ENCODE measurements around the gene SGMS1. TPM values are rescaled to one million over a fixed set of nuclear protein-coding genes. Genes with fewer than 3 reads are reported as not detected.
"Not testable (repeated sequence)": the region's sequence is repeated elsewhere in the genome, so short reads cannot be mapped to it uniquely, and the experiment has no call there.

SGMS1 gene
- total RNA-seq, 1 donor from 2014 or later: 24.1 TPM

DNA sequence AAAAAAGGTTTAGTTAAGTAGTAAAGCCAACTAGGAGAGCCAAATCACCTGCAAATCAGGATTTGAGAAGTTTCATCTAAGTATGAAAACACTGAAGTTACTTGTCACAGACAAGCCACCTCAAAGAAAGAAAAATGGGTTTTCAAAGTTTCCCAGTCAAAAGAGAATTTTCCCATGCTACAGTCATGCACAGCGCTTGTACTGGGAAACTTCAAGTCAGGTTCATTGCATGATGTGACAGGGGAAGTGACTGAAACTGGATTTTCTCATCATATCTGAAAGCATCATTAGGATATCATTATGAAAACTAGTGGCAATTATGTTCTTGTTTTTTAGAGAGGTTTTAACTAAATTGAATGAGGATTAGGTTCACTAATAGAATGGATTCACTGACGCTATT is 167.0 kb downstream of the SGMS1 start:
- no peak overlapping the region for H3K4me3 Mint-ChIP-seq (ENCODE audit: unreplicated experiment)
- H3K4me1 Mint-ChIP-seq (ENCODE audit: low read depth, unreplicated experiment): peaks cover 3% of the 10 kb centered on the region
- peaks cover 2% of the 10 kb centered on the region for H3K27me3 Mint-ChIP-seq (ENCODE audit: unreplicated experiment)
- TF ChIP-seq, protein P1, sequence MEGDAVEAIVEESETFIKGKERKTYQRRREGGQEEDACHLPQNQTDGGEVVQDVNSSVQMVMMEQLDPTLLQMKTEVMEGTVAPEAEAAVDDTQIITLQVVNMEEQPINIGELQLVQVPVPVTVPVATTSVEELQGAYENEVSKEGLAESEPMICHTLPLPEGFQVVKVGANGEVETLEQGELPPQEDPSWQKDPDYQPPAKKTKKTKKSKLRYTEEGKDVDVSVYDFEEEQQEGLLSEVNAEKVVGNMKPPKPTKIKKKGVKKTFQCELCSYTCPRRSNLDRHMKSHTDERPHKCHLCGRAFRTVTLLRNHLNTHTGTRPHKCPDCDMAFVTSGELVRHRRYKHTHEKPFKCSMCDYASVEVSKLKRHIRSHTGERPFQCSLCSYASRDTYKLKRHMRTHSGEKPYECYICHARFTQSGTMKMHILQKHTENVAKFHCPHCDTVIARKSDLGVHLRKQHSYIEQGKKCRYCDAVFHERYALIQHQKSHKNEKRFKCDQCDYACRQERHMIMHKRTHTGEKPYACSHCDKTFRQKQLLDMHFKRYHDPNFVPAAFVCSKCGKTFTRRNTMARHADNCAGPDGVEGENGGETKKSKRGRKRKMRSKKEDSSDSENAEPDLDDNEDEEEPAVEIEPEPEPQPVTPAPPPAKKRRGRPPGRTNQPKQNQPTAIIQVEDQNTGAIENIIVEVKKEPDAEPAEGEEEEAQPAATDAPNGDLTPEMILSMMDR (IDR thresholded peaks at IDR 0.05; ENCODE audit: partially characterized antibody, unreplicated experiment): no peak
- no peaks in the 10 kb centered on the region for H3K36me3 Mint-ChIP-seq (ENCODE audit: unreplicated experiment)
- DNase-seq: no peak
- no peaks in the 10 kb centered on the region for H3K9me3 Mint-ChIP-seq (ENCODE audit: unreplicated experiment)
- H3K27ac Mint-ChIP-seq (ENCODE audit: unreplicated experiment): no peak overlapping the region

DNA sequence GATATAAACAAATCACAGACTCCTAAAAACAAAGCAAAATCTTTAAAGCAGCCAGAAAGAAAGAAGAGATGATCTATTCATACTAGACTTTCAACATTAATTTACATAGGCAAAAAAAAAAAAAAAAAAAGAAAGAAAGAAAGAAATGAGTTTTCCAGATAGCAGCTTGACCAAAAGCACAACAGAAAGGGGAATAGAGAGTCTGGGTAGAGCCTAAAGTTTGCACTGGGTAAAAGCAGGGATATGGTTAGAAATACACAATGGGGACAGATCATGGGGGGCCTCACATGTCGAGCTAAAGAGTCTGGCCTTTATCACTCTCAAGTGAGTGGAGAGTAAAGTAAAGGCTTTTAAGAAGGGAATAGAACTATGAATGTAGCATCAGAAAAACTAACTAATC is 169.8 kb downstream of the SGMS1 start:
- H3K27me3 Mint-ChIP-seq (ENCODE audit: unreplicated experiment): peaks cover 2% of the 10 kb centered on the region
- H3K9me3 Mint-ChIP-seq (ENCODE audit: unreplicated experiment): no peaks in the 10 kb centered on the region
- H3K4me1 Mint-ChIP-seq (ENCODE audit: low read depth, unreplicated experiment): peaks cover 3% of the 10 kb centered on the region
- no peaks in the 10 kb centered on the region for H3K36me3 Mint-ChIP-seq (ENCODE audit: unreplicated experiment)
- no peak overlapping the region for H3K4me3 Mint-ChIP-seq (ENCODE audit: unreplicated experiment)
- no peak overlapping the region for H3K27ac Mint-ChIP-seq (ENCODE audit: unreplicated experiment)
- TF ChIP-seq, protein P1 (IDR thresholded peaks at IDR 0.05; ENCODE audit: partially characterized antibody, unreplicated experiment): no peak
- no peak for DNase-seq

DNA sequence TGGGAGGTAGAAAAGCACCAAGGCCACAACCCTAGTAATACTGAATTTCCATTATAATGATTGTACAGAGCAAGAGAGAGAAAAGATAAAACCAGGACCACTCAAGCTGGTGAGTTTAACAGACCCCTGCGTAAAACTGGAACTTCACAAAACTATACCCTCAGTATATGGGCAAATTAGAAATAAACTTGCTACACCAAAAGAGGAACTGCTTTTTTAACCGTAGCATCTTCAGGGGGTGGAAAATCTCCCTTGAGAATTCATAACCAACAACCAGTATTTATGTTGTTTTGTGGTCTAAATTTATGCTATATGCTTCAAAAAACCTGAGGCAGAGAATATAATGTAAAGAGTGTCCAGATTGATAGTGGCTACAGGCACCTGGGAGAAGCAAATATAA is 171.2 kb downstream of the SGMS1 start:
- TF ChIP-seq, protein P1 (IDR thresholded peaks at IDR 0.05; ENCODE audit: partially characterized antibody, unreplicated experiment): no peak
- H3K36me3 Mint-ChIP-seq (ENCODE audit: unreplicated experiment): no peaks in the 10 kb centered on the region
- peaks cover 3% of the 10 kb centered on the region for H3K4me1 Mint-ChIP-seq (ENCODE audit: low read depth, unreplicated experiment)
- H3K27me3 Mint-ChIP-seq (ENCODE audit: unreplicated experiment): peaks cover 2% of the 10 kb centered on the region
- no peaks in the 10 kb centered on the region for H3K9me3 Mint-ChIP-seq (ENCODE audit: unreplicated experiment)
- no peak overlapping the region for H3K27ac Mint-ChIP-seq (ENCODE audit: unreplicated experiment)
- H3K4me3 Mint-ChIP-seq (ENCODE audit: unreplicated experiment): no peak overlapping the region
- no peak for DNase-seq

DNA sequence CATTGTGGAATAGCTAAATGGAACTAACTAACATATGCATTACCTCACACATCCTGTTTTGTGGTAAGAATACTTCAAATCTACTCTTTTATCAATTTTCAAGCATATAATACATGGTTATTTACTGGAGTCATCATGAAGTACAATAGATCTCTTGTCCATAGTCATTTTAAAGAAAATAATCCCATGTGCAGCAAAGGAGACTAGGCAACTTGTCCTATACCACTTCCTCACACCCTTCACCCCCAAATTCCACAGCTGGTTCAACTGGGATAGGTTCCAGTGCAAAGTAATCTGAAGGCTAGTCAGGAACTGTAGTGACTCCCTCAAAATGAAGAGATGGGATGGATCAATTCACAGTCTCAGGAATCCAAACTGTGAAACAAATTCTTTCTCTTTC is 176.1 kb downstream of the SGMS1 start:
- H3K36me3 Mint-ChIP-seq (ENCODE audit: unreplicated experiment): peaks cover 7% of the 10 kb centered on the region
- DNase-seq: no peak
- H3K27ac Mint-ChIP-seq (ENCODE audit: unreplicated experiment): no peak overlapping the region
- peaks cover 1% of the 10 kb centered on the region for H3K9me3 Mint-ChIP-seq (ENCODE audit: unreplicated experiment)
- TF ChIP-seq, protein P1 (IDR thresholded peaks at IDR 0.05; ENCODE audit: partially characterized antibody, unreplicated experiment): no peak
- peaks cover 3% of the 10 kb centered on the region for H3K4me1 Mint-ChIP-seq (ENCODE audit: low read depth, unreplicated experiment)
- H3K27me3 Mint-ChIP-seq (ENCODE audit: unreplicated experiment): no peaks in the 10 kb centered on the region
- H3K4me3 Mint-ChIP-seq (ENCODE audit: unreplicated experiment): no peak overlapping the region

DNA sequence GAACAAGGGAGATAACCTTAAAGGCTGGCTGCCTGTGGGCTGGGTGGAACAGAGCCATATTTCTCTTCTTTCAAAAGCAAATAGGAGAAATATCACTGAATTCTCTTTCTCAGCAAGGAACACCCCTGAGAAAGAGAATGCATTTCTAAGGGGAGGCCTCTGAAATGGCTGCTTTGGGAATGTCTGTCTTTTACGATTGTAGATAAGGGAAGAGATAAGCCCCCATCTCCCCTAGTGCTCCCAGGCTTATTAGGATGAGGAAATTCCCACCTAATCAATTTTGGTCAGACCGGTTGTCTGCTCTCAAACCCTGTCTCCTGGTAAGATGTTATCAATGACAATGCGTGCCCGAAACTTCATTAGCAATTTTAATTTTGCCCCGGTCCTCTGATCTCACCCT is 178.0 kb downstream of the SGMS1 start:
- not testable (repeated sequence) for H3K4me1 Mint-ChIP-seq (ENCODE audit: low read depth, unreplicated experiment); H3K9me3 Mint-ChIP-seq (ENCODE audit: unreplicated experiment); H3K36me3 Mint-ChIP-seq (ENCODE audit: unreplicated experiment); DNase-seq; H3K27ac Mint-ChIP-seq (ENCODE audit: unreplicated experiment); H3K27me3 Mint-ChIP-seq (ENCODE audit: unreplicated experiment); H3K4me3 Mint-ChIP-seq (ENCODE audit: unreplicated experiment)

DNA sequence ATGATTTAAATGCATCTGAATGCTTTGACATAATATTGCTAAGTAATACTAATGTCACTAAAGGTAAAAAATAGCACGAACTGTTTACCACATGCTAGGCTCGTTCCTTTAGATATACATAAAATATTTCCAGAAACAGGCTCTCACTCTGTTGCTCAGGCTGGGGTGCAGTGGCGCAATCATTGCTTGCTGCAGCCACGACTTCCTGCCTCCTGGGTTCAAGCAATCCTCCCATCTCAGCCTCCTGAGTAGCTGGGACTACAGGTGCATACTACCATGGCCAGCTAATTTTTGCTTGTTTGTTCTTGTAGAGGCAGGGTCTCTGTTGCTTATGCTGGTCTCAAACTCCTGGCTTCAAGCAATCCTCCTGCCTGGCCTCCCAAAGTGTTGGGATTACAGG is 183.3 kb downstream of the SGMS1 start:
- Mint-ChIP-seq H3K4me1 (ENCODE audit: low read depth, unreplicated experiment) (no peaks in the 10 kb centered on the region), H3K9me3 (ENCODE audit: unreplicated experiment) (no peaks in the 10 kb centered on the region), H3K36me3 (ENCODE audit: unreplicated experiment) (no peaks in the 10 kb centered on the region), H3K27me3 (ENCODE audit: unreplicated experiment) (no peaks in the 10 kb centered on the region), H3K27ac (ENCODE audit: unreplicated experiment) (no peak overlapping the region), H3K4me3 (ENCODE audit: unreplicated experiment) (no peak overlapping the region)
- DNase-seq: no peak
- TF ChIP-seq, protein P1 (IDR thresholded peaks at IDR 0.05; ENCODE audit: partially characterized antibody, unreplicated experiment): no peak

All from glutamatergic neuron (in vitro differentiated cells).